Stimulated activated CD4-positive, alpha-beta T cell treated with anti-CD3 and anti-CD28 coated beads, Interleukin-12 subunit alpha, Interleukin-12 subunit beta, amount 100 ng/mL, for 48 hours (primary cell): Measurements from ENCODE around the gene SLU7.
A peak's percentile ranks its signal among the peaks of the same experiment; 100 is the strongest.

Experiments
- DNase-seq, 3 donors: peaks; one replicate each; pipeline ENCODE4 v3.0.0-alpha.2; 2020; ENCODE audit warnings: low read depth in 2 of 3, low spot score in 1 of 3

SLU7 gene

GRCh38 chr5:160420331-160420610 is 1.4 kb upstream of the SLU7 start:
- no peak for DNase-seq

GRCh38 chr5:160419458-160420330 is 813 bp upstream of the SLU7 start:
- DNase-seq: no peak

- peak; percentile 45 to 73 (median 61) for DNase-seq
Measured at GRCh38 chr5:160399402-160400353, 19.2 kb downstream of the SLU7 start, which contains the start of gene FAM200C. Gene FAM200C, minus strand, starts transcription at chr5:160400054. Its CDS starts 4,564 bp downstream, at chr5:160395490.

- no peak for DNase-seq
Measured at GRCh38 chr5:160398806-160399205, 20.1 kb downstream of the SLU7 start.

GRCh38 chr5:160397492-160397891 is 21.4 kb downstream of the SLU7 start:
- DNase-seq: no peak

GRCh38 chr5:160395111-160395510 is 23.8 kb downstream of the SLU7 start:
- DNase-seq: no peak

GRCh38 chr5:160390787-160391696 is 27.8 kb downstream of the SLU7 start:
- DNase-seq: no peak

GRCh38 chr5:160387445-160387844 is 31.4 kb downstream of the SLU7 start:
- no peak for DNase-seq

- DNase-seq: no peak
Measured at GRCh38 chr5:160385496-160385895, 33.4 kb downstream of the SLU7 start.

- DNase-seq: no peak
Measured at GRCh38 chr5:160384681-160385080, 34.2 kb downstream of the SLU7 start.

GRCh38 chr5:160382346-160382745 is 36.5 kb downstream of the SLU7 start:
- DNase-seq: no peak

- DNase-seq: no peak
Measured at GRCh38 chr5:160380041-160380440, 38.8 kb downstream of the SLU7 start.

- DNase-seq: no peak
Measured at GRCh38 chr5:160379511-160379910, 39.4 kb downstream of the SLU7 start.

- DNase-seq: no peak
Measured at GRCh38 chr5:160378330-160378729, 40.6 kb downstream of the SLU7 start.

GRCh38 chr5:160377651-160378050 is 41.2 kb downstream of the SLU7 start:
- DNase-seq: no peak

- DNase-seq: no peak
Measured at GRCh38 chr5:160376416-160376815, 42.5 kb downstream of the SLU7 start.

GRCh38 chr5:160375701-160376100 is 43.2 kb downstream of the SLU7 start:
- no peak for DNase-seq

- DNase-seq: no peak
Measured at GRCh38 chr5:160375166-160375565, 43.7 kb downstream of the SLU7 start.

GRCh38 chr5:160371294-160371693 is 47.6 kb downstream of the SLU7 start:
- no peak for DNase-seq

- DNase-seq: no peak
Measured at GRCh38 chr5:160370713-160371034, 48.2 kb downstream of the SLU7 start.
